Glomerular visceral epithelial cell (primary cell): ENCODE results near the gene RADIL.
"Not testable (repeated sequence)": the region's sequence is repeated elsewhere in the genome, so short reads cannot be mapped to it uniquely, and the experiment has no call there.

Source experiments
- DNase-seq: peaks from one replicate; pipeline ENCODE4 v3.0.0-alpha.2; 2016; ENCODE audit errors: extremely low spot score

RADIL gene, protein sequence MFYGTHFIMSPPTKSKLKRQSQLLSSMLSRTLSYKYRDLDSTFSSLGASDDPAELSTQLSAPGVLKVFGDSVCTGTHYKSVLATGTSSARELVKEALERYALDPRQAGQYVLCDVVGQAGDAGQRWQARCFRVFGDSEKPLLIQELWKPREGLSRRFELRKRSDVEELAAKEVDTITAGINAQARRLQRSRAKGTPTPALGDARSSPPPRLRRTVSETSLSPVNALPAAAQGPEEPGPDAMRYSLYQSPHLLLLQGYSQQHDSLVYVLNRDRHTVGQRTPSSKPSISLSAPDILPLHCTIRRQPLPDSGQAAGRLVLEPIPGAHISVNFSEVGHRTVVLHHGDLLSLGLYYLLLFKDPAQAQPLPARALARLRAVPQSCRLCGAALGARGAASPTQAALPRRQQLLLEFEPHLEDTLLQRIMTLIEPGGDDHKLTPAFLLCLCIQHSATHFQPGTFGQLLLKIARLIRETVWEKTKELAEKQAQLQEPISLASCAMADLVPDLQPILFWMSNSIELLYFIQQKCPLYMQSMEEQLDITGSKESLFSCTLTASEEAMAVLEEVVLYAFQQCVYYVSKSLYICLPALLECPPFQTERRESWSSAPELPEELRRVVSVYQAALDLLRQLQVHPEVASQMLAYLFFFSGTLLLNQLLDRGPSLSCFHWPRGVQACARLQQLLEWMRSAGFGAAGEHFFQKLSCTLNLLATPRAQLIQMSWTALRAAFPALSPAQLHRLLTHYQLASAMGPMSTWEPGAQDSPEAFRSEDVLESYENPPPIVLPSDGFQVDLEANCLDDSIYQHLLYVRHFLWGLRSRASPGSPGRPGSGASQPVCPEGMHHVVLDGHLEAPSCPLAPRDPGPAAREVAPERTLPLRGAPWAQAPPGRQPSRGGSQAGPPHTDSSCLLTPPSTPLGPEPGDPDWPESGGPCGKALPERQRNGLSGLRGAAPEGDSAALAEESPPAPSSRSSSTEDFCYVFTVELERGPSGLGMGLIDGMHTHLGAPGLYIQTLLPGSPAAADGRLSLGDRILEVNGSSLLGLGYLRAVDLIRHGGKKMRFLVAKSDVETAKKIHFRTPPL

DNA sequence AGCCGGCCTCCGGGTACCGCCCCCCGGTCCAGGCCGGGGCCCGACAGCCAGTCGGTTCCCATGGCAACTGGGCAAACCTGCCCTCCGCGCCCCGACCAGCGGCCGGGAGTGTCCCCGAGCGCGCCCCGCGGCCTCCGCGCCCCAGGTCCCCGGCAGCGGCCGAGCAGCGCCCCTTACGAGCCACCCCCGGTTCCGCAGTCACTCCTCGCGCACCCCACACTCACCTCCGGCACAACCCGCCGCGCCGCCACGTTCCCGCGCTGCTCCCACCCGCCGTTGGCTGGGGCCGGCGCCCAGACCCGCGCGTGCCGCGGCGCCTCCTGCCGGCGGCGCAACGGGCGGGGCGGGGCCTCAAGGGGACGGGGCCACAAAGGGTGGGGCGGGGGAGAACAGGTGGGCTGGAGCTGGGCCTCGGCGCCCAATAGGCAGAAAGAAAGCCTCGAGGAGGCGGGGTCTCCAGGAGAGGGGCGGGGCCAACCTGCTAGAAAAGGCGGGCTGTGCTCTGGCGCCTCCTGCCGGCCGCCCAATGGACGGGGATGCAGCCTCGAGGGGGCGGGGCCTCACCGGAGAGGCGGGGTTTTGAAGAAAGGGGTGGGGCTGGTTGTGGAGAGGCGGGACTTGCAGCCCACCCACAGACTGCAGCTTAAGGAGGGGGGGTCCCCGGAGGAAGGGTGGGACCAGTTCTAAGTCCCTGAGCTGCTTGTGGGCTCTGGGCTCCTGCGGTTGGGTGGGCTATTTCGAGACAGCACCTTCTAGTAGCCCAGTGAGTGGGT lies at the start of gene RADIL:
Gene RADIL, minus strand, starts transcription at position 345 of the 773 bp plus-strand sequence. CDS start 5,577 bp downstream, outside the sequence.
- DNase-seq, result peak; percentile 51

DNA sequence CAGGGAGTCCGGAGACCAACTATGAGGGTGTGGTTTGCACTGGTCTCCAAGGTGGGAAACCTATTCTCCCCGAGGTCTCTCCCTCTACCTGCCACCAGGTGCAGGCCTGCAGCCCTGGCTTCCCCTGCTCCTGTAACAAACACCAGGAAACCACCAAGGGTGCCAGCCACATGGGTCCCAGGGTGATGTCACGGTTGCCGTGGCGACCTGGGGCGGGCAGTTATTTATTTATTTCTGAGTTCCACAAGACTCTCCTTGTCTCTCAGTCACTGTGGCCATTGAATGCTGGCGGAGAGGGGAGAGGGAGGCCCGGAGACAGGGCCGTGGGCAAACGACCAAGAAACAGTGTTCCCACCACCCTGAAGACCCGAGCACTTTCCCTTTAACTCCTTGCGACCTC lies 48.4 kb upstream of the RADIL start:
- peak; percentile 32 for DNase-seq

DNA sequence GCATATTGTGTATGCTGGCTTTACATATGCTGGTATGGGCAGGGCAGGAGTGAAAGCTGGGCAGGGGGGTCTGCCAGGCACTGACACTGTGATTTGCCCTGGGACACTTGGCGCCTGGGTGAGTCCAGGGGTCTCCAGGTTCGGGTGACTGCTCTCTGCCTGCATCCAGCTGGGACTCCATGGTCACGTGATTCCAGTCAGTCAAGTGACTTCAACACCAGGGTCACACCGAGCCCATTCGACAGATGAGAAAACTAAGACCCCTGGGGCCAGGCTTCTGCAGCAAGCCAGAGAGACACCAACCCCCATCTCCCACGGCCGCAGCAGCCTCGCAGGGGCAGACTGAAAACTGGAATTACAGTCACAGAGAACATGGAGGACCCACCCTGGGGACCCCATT lies 45.5 kb upstream of the RADIL start:
- no peak for DNase-seq

DNA sequence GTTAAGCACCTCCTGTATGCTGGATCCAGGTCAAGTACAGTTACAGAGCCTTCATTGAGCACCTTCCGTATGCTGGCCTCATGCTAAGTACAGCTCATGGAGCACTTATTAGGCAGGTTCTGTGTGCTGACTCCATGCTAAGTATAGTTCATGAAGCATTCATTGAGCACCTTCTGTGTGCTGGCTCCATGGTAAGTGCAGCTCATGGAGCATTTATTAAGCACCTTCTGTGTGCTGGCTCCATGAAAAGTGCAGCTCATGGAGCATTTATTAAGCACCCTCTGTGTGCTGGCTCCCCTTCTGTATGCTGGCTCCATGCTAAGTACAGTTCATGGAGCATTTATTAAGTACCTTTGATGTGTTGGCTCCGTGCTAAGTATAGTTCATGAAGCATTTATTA lies 44.9 kb upstream of the RADIL start:
- DNase-seq, result no peak

DNA sequence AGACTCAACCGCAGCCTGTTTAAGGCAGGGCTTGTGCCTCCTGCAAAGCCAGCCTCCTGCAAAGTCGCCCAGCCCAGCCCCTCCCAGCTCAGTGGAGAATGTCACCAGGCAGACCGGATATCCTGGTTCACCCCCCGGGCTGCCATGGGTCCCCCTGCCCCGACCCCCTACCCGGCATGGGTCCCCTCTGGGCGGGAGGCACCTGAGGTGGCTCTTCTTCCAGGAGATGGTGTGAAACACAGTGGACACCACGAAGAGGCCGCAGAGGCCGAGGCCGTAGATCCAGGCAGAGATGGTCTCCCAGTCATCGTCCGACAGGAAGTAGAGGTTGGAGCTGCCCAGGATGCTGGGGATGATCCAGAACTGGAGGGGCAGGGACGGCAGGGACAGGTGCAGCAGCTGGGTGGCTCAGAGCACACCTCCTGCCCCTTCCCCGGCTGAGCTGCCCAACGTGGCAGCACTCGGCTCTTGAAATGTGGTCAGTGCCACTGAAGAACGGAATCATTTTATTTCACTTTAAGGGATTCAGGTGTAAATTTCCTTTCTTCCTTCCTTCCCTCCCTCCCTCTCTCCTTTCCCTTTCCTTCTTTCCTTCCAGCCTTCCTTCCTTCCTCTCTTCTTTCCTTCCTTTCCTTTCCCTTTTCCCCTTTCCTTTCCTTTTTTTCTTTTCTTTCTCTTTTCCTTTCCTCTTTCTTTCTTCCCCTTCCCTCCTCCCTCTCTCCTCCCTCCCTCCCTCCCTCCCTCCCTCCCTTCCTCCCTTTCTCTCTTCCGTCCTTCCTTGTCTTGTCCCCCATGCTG lies 36.7 kb upstream of the RADIL start:
- no peak for DNase-seq

DNA sequence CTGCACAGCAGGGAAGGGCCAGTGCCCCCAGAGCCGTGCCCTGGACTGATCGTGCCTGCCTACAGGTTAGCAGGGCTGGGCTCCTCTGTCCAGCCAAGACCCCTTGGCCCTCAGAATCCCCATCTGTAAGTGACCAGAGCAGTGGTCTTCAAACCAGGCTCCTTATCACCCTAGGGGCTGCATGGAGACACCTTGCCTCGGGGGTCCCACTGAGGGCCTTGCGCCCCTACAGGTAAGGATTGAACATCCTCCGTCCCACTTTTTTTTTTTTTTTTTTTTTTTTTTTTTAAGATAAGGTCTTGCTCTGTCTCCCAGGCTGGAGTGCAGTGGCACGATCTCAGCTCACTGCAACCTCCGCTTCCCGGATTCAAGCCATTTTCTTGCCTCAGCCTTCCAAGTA lies 32.6 kb upstream of the RADIL start:
- DNase-seq, result no peak

DNA sequence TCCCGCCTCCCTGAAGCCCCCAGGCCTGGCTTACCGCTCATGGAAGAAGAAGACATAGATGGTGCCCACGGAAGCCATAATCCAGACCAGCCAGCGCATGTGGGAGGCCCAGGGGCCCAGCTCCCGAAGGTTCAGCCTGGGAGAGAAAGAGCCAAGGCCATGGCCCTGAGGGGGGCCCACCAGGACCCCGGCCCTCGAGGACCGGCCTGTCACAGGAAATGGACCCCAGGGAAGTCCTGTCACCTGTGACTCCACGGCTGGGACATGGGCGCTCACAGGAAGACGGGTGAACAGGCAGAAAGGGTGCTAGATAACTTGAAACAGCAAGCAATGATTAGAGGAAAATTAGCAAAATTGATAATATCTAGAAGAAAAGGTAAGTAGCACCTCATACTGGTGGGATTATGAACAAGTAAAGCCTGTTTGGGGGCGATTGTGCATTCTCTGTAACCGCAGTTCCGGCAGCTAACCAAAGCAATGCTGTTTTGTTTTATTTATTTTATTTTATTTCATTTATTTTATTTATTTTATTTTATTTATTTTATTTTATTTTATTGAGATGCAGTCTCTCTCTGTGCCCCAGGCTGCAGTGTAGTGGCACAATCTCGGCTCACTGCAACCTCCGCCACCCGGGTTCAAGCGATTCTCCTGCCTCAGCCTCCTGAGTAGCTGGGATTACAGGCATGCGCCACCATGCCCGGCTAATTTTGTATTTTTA lies 27.8 kb upstream of the RADIL start:
- no peak for DNase-seq

DNA sequence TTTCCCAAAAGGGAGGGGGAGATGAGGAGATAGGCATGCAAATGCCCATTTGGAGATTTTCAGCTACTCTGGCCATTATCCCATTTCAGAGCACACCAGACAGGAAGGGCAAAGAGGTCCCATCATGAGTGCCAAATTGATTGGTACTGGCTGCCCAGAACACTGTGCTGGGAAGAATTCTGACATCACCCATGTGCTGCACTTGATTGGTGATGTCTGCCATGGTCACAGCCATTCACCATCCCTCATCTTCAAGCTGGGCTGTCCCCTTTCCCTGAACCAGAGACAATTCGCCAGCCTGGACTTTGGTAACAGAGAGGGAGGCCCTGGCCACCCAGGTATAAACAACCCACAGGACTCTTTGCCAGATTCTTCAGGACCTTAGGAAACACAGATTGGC lies 23.2 kb upstream of the RADIL start:
- no peak for DNase-seq

DNA sequence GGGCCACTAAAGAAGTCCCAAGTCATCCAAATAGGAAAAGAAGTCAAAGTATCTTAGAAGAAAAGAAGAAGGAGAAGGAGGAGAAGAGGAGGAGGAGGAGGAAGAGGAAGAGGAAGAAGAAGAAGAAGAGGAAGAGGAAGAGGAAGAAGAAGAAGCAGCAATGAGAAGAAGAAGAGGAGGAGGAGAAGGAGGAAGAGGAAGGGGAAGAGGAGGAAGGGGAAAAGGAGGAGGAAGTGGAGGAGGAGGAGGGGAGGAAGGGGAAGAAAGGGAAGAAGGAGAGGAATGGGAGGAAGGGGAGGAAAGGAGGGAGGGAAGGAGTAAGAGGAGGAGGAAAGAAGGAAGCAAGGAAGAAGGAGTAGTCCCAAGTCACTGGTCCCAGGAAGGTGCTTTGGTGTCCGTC lies 21.7 kb upstream of the RADIL start:
- DNase-seq, result no peak

DNA sequence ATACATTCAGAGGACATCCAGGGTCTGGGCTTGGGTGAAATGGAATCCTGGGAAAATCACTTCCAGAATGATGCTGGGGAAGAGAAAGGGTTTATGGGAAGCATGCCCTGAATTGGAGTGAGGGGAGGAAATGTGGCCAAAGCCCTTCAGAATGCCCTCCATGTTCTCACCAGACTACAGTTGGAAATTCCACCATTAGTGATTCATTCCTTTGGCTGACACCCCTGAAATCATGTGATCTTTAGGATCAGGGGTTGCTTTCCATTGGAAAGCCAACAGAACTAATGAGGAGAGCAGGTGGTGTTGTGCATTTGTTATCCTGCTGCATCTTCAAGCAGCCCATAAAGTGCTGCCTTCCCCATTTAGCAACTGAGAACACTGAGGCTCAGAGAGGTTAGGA lies 20.8 kb upstream of the RADIL start:
- DNase-seq, result no peak

DNA sequence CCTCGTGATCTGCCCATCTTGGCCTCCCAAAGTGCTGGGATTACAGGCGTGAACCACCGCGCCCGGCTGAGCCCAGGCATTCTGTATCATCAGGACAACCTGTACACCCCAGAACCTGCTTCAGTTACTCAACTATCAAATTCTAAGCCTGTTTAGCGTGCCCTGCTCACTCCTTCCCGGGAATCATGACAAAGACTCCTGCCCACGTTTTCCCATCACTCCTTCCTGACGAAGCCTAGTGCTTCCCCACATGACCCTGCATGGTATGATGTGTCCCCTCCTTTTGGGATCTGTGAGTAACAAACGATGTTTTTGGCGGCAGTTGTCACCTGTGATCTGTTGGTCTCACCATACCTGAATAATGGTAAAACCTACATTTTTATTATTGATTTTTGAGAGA lies 12.2 kb upstream of the RADIL start:
- no peak for DNase-seq

DNA sequence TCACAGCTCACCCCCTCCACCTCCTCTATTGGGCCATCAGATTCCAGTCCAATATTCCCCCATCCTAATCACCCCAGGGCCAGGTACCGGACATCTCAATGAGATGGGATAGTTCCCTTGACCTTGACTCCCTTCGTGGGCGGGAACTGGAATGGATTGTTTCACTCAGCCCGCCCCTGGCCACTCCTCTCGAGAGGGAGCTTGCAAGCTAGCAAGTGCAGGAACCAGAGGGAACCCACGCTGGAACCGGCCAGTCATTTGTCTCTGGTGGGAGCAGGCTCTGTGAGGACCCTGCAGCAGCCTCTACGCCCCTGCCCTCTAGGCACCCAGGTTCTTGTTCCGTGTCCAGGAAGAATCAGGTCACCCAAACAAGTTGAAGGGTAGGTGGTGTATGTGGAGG lies 11.0 kb upstream of the RADIL start:
- DNase-seq, result no peak

DNA sequence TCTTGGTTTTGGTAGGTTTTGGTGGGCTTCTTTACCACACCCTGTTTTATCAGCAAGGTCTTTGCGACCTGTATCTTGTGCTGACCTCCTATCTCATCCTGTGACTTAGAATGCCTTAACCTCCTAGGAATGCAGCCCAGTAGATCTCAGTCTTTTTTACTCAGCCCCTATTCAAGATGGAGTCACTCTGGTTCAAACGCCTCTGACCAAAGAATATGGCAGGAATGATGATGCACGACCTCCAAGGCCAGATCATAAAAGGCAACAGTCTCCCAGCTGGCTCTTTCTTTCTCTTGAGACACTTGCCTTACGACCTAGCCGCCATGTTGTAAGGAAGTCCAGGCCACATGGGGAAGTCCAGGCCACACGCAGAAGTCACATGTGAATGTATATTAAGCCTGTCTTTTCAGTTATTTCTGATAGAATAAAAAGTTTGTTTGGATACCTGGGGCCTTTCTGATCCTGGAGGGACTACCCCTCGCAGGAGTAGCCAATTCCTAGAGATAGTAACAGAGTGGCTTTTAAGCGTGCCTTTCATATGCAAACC lies 10.5 kb upstream of the RADIL start:
- no peak for DNase-seq

DNA sequence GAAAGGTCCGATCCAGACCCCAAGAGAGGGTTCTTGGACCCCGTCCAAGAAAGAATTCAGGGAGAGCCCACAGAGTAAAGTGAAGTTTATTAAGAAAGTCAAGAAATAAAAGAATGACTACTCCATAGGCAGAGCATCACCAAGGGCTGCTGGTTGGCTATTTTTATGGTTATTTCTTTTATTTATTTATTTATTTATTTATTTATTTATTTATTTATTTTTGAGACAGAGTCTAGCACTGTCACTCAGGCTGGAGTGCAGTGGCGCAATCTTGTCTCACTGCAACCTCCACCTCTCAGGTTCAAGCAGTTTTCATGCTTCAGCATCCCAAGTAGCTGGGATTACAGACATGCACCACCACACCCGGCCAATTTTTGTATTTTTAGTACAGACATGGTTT lies 9.7 kb upstream of the RADIL start:
- not testable (repeated sequence) for DNase-seq

DNA sequence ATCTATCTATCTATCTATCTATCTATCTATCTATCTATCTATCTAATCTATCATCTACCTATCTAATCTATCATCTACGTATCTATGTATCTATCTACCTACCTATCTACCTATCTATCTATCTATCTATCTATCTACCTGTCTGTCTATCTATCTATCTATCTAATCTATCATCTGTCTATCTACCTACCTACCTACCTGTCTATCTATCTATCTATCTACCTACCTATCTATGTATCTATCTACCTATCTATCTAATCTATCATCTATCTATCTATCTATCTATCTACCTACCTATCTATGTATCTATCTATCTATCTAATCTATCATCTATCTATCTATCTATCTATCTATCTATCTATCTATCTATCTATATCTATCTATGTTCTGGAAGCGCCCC lies 8.0 kb upstream of the RADIL start:
- DNase-seq, result not testable (repeated sequence)

DNA sequence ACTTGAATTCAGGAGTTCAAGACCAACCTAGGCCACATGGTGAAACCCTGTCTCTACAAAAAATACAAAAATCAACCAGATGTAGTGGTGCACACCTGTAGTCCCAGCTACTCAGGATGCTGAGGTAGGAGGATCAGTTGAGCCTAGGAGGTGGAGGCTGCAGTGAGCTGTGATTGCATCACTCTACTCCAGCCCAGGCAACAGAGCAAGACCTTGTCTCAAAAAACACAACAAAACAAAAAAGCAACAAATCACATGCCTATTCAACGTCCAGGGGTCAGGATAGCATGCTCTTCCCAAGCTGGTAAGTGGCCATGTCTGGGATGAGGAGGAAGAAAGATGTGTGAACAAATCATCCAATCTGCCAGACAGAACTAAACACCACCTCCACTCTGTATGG lies 6.2 kb upstream of the RADIL start:
- DNase-seq, result no peak

DNA sequence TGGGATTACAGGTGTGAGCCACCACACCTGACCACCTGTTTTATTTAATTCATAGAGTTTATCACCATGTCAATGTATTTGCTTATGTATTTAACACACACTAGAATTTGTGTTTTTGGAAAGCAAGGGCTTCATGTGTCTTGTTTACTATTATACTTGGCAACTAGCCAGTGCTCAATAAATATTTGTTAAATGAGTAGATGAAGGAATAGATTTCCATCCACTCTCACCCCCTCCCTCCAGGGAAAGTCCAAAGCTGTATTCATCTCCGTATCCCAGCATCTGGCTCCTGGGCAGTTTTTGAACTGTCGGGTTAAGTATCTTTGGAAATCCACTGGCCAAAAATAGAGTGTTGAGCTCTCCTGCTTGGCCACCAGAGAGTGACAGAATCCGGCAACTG lies 4.6 kb upstream of the RADIL start:
- DNase-seq, result no peak

DNA sequence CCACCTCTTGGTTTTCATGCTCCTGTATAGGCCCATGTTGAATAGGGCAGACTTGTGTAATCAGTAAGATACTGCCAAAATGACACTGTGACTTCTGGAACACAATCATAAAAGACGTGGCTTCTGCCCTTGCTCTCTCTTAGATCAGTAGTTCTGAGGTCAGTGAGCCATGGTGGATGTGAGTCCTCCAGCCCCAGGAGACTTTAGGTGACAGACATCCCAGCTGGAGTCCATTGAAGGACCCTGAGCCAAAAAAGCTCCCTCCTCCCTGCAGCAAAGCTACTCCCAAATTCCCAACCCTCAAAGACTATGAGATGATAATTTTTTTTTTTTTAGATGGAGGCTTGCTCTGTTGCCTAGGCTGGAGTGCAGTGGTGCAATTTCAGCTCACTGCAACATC lies 3.2 kb upstream of the RADIL start:
- no peak for DNase-seq

DNA sequence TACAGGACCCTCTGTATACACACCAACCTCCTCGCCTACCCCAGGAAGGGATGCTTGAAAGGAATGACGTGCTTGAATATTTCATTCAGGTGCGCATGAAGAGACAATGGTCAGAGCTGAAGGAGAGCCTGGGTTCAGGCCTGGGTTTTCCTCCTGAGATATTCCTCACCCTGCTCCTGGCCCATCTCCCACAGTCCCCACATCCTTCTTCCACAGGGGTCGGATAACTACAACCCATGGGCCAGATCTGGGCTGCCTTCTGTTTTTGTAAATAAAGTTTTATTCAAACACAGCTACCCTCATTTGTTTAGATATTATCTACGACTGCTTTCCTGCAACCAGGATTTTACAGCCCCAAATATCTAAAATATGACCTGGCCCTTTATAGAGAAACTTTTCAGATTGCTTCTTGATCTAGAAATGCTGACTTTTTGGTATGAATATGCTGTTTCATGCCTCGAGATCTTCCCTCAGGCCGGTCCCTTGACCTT lies 1.8 kb upstream of the RADIL start:
- DNase-seq, result no peak

DNA sequence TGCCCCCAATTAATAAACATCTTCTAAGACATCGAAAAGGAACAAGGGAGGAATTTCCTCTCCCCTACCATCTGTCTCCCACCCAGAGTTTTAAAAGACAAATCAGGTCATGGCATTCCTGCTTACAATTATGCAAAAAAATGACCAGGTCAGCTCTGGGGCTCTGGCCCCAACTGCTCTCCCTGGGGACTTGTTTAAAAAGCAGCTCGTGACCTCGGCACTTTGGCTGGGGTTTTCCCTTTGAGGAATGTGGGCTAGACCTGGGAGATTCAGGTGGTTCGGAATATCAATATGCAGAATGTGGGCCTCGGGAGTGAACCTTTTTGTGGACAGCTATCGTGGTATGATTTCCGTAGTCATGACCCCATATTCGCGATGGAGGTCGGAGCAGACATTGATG lies 648 bp upstream of the RADIL start:
- DNase-seq, result no peak
